H1 (cell line): ENCODE data around the gene PRKAR2B. TPM values are rescaled to one million over a fixed set of nuclear protein-coding genes. Genes with fewer than 3 reads are reported as not detected.

Source experiments
- CTCF ChIA-PET: fragments of 300-600 bp; sonication (Branson Sonifier 250); formaldehyde crosslinking; loops from one replicate; lab custom pipeline; 2021; ENCODE audit not compliant: partially characterized antibody; lab: Charles Lee
- POLR2A ChIA-PET: fragments of 300-600 bp; sonication (Branson Sonifier 250); formaldehyde crosslinking; loops from one replicate; lab custom pipeline; 2021; ENCODE audit warnings: inconsistent platforms; ENCODE audit not compliant: partially characterized antibody; lab: Charles Lee
- DNase-seq, 2 experiments: peaks; one replicate each; pipeline versions ENCODE4 v3.0.0 to v3.0.0-alpha.2; 2010 to 2022; ENCODE audit warnings: low spot score in 2 of 2, low read depth in 1 of 2, mixed read lengths in 1 of 2
- FAIRE-seq: peaks from 2 replicates; lab custom pipeline; 2011; peaks lifted over from hg19 to GRCh38; lab: Jason Lieb, UNC
- H2AFZ ChIP-seq: 2 replicates; pipeline ENCODE4 v1.8.1; 2012; ENCODE audit warnings: low read length, inconsistent platforms
- H2AK5ac ChIP-seq: 2 replicates; pipeline ENCODE4 v1.6.1; 2013; ENCODE audit warnings: low read depth, low read length
- H2BK120ac ChIP-seq: replicated peaks from 2 replicates; pipeline ENCODE3; 2013; ENCODE audit warnings: low read depth, low read length, inconsistent platforms
- H2BK12ac ChIP-seq: 2 replicates; pipeline ENCODE4 v1.6.1; 2013; ENCODE audit warnings: low read depth, low read length
- H2BK15ac ChIP-seq: 2 replicates; pipeline ENCODE4 v1.6.1; 2013; ENCODE audit warnings: low read length
- H2BK20ac ChIP-seq: 2 replicates; pipeline ENCODE4 v1.6.1; 2013; ENCODE audit warnings: low read length
- H2BK5ac ChIP-seq: 2 replicates; pipeline ENCODE4 v1.6.1; 2013; ENCODE audit warnings: low read depth, low read length
- H3K14ac ChIP-seq: 2 replicates; pipeline ENCODE4 v1.6.1; 2013; ENCODE audit warnings: inconsistent platforms; ENCODE audit not compliant: insufficient read length
- H3K18ac ChIP-seq: 2 replicates; pipeline ENCODE4 v1.6.1; 2013; ENCODE audit warnings: low read length; ENCODE audit errors: extremely low read depth
- H3K23ac ChIP-seq: 2 replicates; pipeline ENCODE4 v1.6.1; 2013; ENCODE audit warnings: inconsistent platforms; ENCODE audit not compliant: insufficient read length
- H3K23me2 ChIP-seq: 2 replicates; pipeline ENCODE4 v1.6.1; 2013; ENCODE audit warnings: low read depth, low read length
- H3K27ac ChIP-seq: 2 replicates; pipeline ENCODE4 v1.6.1; 2011; ENCODE audit warnings: low read depth, low read length, inconsistent platforms
- H3K27me3 ChIP-seq, 4 experiments: replicated peaks in 1 of 4; 1 replicate in 1 of 4; 2 replicates in 3 of 4; pipeline versions ENCODE4 v1.6.1 to v1.8.1; 2011 to 2013; ENCODE audit warnings: low read length in 3 of 4, mild to moderate bottlenecking in 3 of 4, inconsistent platforms in 2 of 4, mixed read lengths in 2 of 4, moderate library complexity in 1 of 4; ENCODE audit not compliant: control insufficient read depth in 3 of 4, insufficient read depth in 3 of 4; ENCODE audit errors: extremely low read depth in 1 of 4
- H3K36me3 ChIP-seq, 4 experiments: 2 replicates each; pipeline versions ENCODE4 v1.6.1 to v1.8.1; 2011 to 2013; ENCODE audit warnings: mild to moderate bottlenecking in 4 of 4, low read length in 3 of 4, moderate library complexity in 2 of 4, control low read depth in 1 of 4, inconsistent platforms in 1 of 4; ENCODE audit not compliant: insufficient read depth in 4 of 4, control insufficient read depth in 2 of 4
- H3K4ac ChIP-seq: replicated peaks from 2 replicates; pipeline ENCODE3; 2013; ENCODE audit warnings: low read length, low read depth, mixed read lengths, inconsistent platforms; ENCODE audit not compliant: insufficient read length
- H3K4me1 ChIP-seq, 4 experiments: replicated peaks in 1 of 4; 1 replicate in 1 of 4; 2 replicates in 3 of 4; pipeline versions ENCODE4 v1.6.1 to v1.8.1; 2011 to 2013; ENCODE audit warnings: low read length in 3 of 4, inconsistent platforms in 2 of 4, mixed read lengths in 1 of 4; ENCODE audit not compliant: insufficient read depth in 4 of 4, control insufficient read depth in 3 of 4
- H3K4me2 ChIP-seq, 2 experiments: 2 replicates each; pipeline versions ENCODE4 v1.6.1 to v1.8.1; 2011 to 2013; ENCODE audit warnings: low read depth in 2 of 2, low read length in 2 of 2, control low read depth in 1 of 2, inconsistent platforms in 1 of 2, mild to moderate bottlenecking in 1 of 2; ENCODE audit not compliant: insufficient read depth in 1 of 2
- H3K4me3 ChIP-seq, 4 experiments: fragments of 200-600, 300-600 bp in 1 of 4; sonication (generic), shearing (Covaris generic), sonication (Bioruptor Twin) in 1 of 4; 2 replicates each; pipeline versions ENCODE4 v1.5.1 to v1.8.1; 2011 to 2016; ENCODE audit warnings: low read length in 4 of 4, low read depth in 3 of 4, control low read depth in 2 of 4, inconsistent platforms in 2 of 4, mild to moderate bottlenecking in 2 of 4, mixed read lengths in 1 of 4, moderate library complexity in 1 of 4; ENCODE audit not compliant: insufficient read depth in 2 of 4; ENCODE audit errors: extremely low read depth in 1 of 4
- H3K56ac ChIP-seq: replicated peaks from 2 replicates; pipeline ENCODE3; 2013; ENCODE audit warnings: low read depth, mild to moderate bottlenecking, mixed read lengths, low read length, inconsistent platforms; ENCODE audit not compliant: insufficient read length
- H3K79me1 ChIP-seq: 2 replicates; pipeline ENCODE4 v1.6.1; 2013; ENCODE audit warnings: low read depth, low read length, control low read depth
- H3K79me2 ChIP-seq, 2 experiments: 2 replicates each; pipeline versions ENCODE4 v1.6.1 to v1.8.1; 2012 to 2013; ENCODE audit warnings: low read length in 2 of 2, mild to moderate bottlenecking in 2 of 2, inconsistent platforms in 1 of 2; ENCODE audit not compliant: insufficient read depth in 2 of 2, control insufficient read depth in 1 of 2
- H3K9ac ChIP-seq, 4 experiments: replicated peaks in 1 of 4; 1 replicate in 1 of 4; 2 replicates in 3 of 4; pipeline versions ENCODE4 v1.6.1 to v1.8.1; 2011 to 2013; ENCODE audit warnings: low read depth in 3 of 4, low read length in 3 of 4, control low read depth in 2 of 4, mild to moderate bottlenecking in 2 of 4, moderate library complexity in 2 of 4, inconsistent platforms in 1 of 4; ENCODE audit errors: extremely low read depth in 1 of 4
- H3K9me3 ChIP-seq, 2 experiments: 2 replicates each; pipeline versions ENCODE4 v1.6.1 to v1.8.1; 2012 to 2013; ENCODE audit warnings: mild to moderate bottlenecking in 2 of 2, moderate library complexity in 2 of 2, control low read depth in 1 of 2, inconsistent platforms in 1 of 2, low read depth in 1 of 2, low read length in 1 of 2, mixed read lengths in 1 of 2; ENCODE audit not compliant: insufficient read depth in 2 of 2
- H4K20me1 ChIP-seq, 2 experiments: replicated peaks in 1 of 2; 2 replicates each; pipeline versions ENCODE3 to v1.8.1; 2011 to 2013; ENCODE audit warnings: inconsistent platforms in 2 of 2, low read length in 2 of 2, mild to moderate bottlenecking in 1 of 2; ENCODE audit not compliant: insufficient read depth in 2 of 2, control insufficient read depth in 1 of 2
- H4K5ac ChIP-seq: 2 replicates; pipeline ENCODE4 v1.6.1; 2013; ENCODE audit warnings: low read length, low read depth, mixed read lengths, inconsistent platforms; ENCODE audit not compliant: insufficient read length
- H4K8ac ChIP-seq: 2 replicates; pipeline ENCODE4 v1.8.0; 2013; ENCODE audit warnings: mild to moderate bottlenecking, moderate library complexity, low read length, inconsistent platforms; ENCODE audit not compliant: insufficient read depth; ENCODE audit errors: extremely low read depth
- H4K91ac ChIP-seq: replicated peaks from 2 replicates; pipeline ENCODE3; 2013; ENCODE audit warnings: low read length, mixed read lengths, inconsistent platforms; ENCODE audit not compliant: insufficient read length
- BRCA1 ChIP-seq: IDR thresholded peaks from 2 replicates; pipeline ENCODE4 v1.6.1; 2012; ENCODE audit warnings: low read depth, low read length, improper control_type of control experiment
- CEBPB ChIP-seq: IDR thresholded peaks from 2 replicates; pipeline ENCODE4 v1.6.1; 2012; ENCODE audit warnings: low read depth, low read length
- CHD1 ChIP-seq: IDR thresholded peaks from 2 replicates; pipeline ENCODE4 v1.6.1; 2012; ENCODE audit warnings: low read depth, low read length, improper control_type of control experiment
- EGR1 ChIP-seq: IDR thresholded peaks from 2 replicates; pipeline ENCODE4 v1.6.1; 2011; ENCODE audit warnings: low read depth, low read length, borderline replicate concordance
- EP300 ChIP-seq, 2 experiments: IDR thresholded peaks; 1 replicate in 1 of 2; 2 replicates in 1 of 2; pipeline ENCODE4 v1.6.1; 2011 to 2012; ENCODE audit warnings: low read depth in 2 of 2, low read length in 2 of 2, mild to moderate bottlenecking in 2 of 2, borderline replicate concordance in 1 of 2, inconsistent platforms in 1 of 2, moderate library complexity in 1 of 2
- EZH2 ChIP-seq: fragments of 200-600 bp; sonication (generic); IDR thresholded peaks from 2 replicates; pipeline ENCODE4 v1.7.1; 2012; ENCODE audit warnings: low read depth, mild to moderate bottlenecking, moderate library complexity, low read length, inconsistent platforms; ENCODE audit not compliant: severe bottlenecking
- HDAC2 ChIP-seq, 2 experiments: fragments of 300-600 bp in 1 of 2; sonication (generic) in 1 of 2; IDR thresholded peaks; 2 replicates each; pipeline ENCODE4 v1.6.1; 2011 to 2012; ENCODE audit warnings: low read depth in 2 of 2, low read length in 2 of 2, mild to moderate bottlenecking in 2 of 2, moderate library complexity in 2 of 2, borderline replicate concordance in 1 of 2, inconsistent platforms in 1 of 2
- POU5F1 ChIP-seq: IDR thresholded peaks from 2 replicates; pipeline ENCODE4 v1.6.1; 2011; ENCODE audit warnings: low read depth, mild to moderate bottlenecking, low read length, moderate library complexity
- WGBS, 2 experiments: shearing (Covaris generic) in 1 of 2; methylation state at CpG; one replicate each; pipeline versions ENCODE4 v1.1.6 to v1.1.7; 2013 to 2015; ENCODE audit warnings: low lambda C conversion rate in 2 of 2, mixed read lengths in 2 of 2, inconsistent platforms in 1 of 2, low coverage in 1 of 2, missing lambda C conversion rate in 1 of 2; ENCODE audit not compliant: insufficient replicate concordance in 2 of 2, insufficient coverage in 1 of 2, insufficient read length in 1 of 2; ENCODE audit errors: extremely low coverage in 1 of 2, missing lambda C conversion rate in 1 of 2; 5-methylcytosine and 5-hydroxymethylcytosine counted together
- polyA plus RNA-seq, 7 experiments: library from polyadenylated mRNA; depleted of rRNA in 3 of 7; stranded (reverse) in 5 of 7; unstranded in 2 of 7; fragments of >200 nt in 5 of 7; fragments of 200-250 nt in 2 of 7; gene quantifications; 1 replicate in 5 of 7; 2 replicates in 1 of 7; 4 replicates in 1 of 7; pipeline versions ENCODE4 v1.2.1 to v1.2.3, GENCODE V29; 2011 to 2013; ENCODE audit warnings: missing spikeins in 2 of 7, mixed read lengths in 2 of 7
- total RNA-seq: library from RNA; stranded (reverse); fragmentation: NEBNext Ultra II Directional; extraction: Animal tissue kit (Norgen Biotek cat#: 25700); gene quantifications from 2 replicates; pipeline ENCODE4 v1.2.1, GENCODE V29; 2021
- TF ChIP-seq, protein P1 (sequence below), 3 experiments: IDR thresholded peaks; 1 replicate in 2 of 3; 2 replicates in 1 of 3; pipeline versions ENCODE4 v1.5.1 to v1.6.1; 2011; ENCODE audit warnings: low read length in 3 of 3, mild to moderate bottlenecking in 3 of 3, inconsistent platforms in 2 of 3, low read depth in 1 of 3, moderate library complexity in 1 of 3; ENCODE audit not compliant: insufficient read depth in 1 of 3; ENCODE audit errors: control extremely low read depth in 1 of 3

Gene PRKAR2B
- total and polyA plus RNA-seq, 2 of the 8 experiments (the other 6 are each of a cell fraction or from before 2014, with no cell fraction given): 10.4 to 37.0 TPM

DNA sequence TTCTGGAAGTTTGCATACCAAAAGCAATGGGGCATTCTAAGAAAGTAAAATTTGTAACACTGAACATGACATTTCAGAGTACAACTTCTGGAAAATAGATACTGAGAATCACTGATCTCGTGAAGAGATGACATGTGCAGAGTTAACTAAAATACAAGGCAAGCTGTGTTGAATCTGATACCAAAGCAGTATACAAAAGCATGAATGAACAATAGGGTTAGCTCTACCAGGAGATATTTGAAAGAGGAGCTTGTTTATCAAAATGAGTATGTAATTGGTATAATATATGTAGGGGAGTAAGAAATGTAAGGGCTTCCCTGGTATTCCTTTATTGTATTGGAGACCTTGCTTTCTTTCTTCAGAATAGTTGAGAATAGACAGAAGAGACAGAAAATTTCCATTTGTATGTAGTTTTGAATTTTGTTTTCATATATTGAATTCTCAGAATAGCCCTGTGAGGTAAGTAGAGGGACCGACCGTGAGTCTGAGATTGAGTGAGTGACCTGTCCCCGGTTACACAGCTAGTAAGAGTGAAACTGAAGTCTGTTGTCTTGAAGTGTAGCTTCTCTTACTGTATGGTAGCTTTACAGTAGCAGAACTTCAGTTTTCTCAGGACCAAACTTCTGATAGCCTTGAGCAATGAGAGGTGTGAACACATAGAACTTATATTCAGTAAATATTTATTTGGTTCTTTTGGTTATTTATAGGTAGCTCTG is 129.3 kb downstream of the PRKAR2B start:
- Histone ChIP-seq H3K4ac (no peak overlapping the region), H2BK120ac (no peak overlapping the region), H3K18ac (no peak overlapping the region), H3K4me3 (peak overlapping the region in 1 of 4 experiments; percentile 2; a peak in 1 of 8 replicates), H3K36me3 (no peaks in the 10 kb centered on the region; a peak in 1 of 8 replicates), H3K9ac (no peak overlapping the region), H2BK15ac (no peak overlapping the region), H3K4me2 (peak overlapping the region in 1 of 2 experiments; percentile 31; a peak in 1 of 4 replicates), H3K23ac (no peak overlapping the region), H3K27ac (no peak overlapping the region; the same call in 1 of the 2 replicates), H2BK20ac (no peak overlapping the region), H3K14ac (no peak overlapping the region), H2AFZ (no peak overlapping the region), H3K79me2 (peaks cover 6 to 83% of the 10 kb centered on the region in 2 experiments), H2BK12ac (no peak overlapping the region), H3K56ac (no peak overlapping the region), H2AK5ac (no peak overlapping the region), H3K23me2 (no peaks in the 10 kb centered on the region), H4K20me1 (no peaks in the 10 kb centered on the region), H3K4me1 (peaks cover 0 to 8% (median 5%) of the 10 kb centered on the region in 4 experiments; a peak in 3 of 7 replicates), H3K27me3 (no peaks in the 10 kb centered on the region), H3K79me1 (no peaks in the 10 kb centered on the region), H4K8ac (no peak overlapping the region), H3K9me3 (no peaks in the 10 kb centered on the region), H2BK5ac (no peak overlapping the region), H4K91ac (no peak overlapping the region), H4K5ac (peak overlapping the region; percentile 77)
- no peak for FAIRE-seq
- CTCF ChIA-PET: interaction anchor here (0.9 to 1.4 kb wide), 5 partner anchors 26 to 234 kb away, joined by 3 to 4 read pairs (median 3); no protein-coding TSS in a partner anchor
- WGBS, 2 experiments: 64% methylated on average over 4 of the region's 4 CpGs; no CpG with 5 or more reads in 1 of the 2 experiments
- POLR2A ChIA-PET: interaction anchor here (0.7 kb wide), 1 partner anchor 9 kb away, joined by 3 read pairs; no protein-coding TSS in a partner anchor
- no peak for DNase-seq
- TF ChIP-seq EGR1 (no peak), EZH2 (no peak), POU5F1 (no peak), BRCA1 (no peak), CEBPB (no peak), EP300 (IDR thresholded peaks at IDR 0.05; ENCODE audit: borderline replicate concordance in 1 of 2, low read depth in 2 of 2, low read length in 2 of 2) (no peak), CHD1 (no peak), HDAC2 (IDR thresholded peaks at IDR 0.05; ENCODE audit: borderline replicate concordance in 1 of 2, low read depth in 2 of 2, low read length in 2 of 2) (no peak)
- TF ChIP-seq, protein P1, sequence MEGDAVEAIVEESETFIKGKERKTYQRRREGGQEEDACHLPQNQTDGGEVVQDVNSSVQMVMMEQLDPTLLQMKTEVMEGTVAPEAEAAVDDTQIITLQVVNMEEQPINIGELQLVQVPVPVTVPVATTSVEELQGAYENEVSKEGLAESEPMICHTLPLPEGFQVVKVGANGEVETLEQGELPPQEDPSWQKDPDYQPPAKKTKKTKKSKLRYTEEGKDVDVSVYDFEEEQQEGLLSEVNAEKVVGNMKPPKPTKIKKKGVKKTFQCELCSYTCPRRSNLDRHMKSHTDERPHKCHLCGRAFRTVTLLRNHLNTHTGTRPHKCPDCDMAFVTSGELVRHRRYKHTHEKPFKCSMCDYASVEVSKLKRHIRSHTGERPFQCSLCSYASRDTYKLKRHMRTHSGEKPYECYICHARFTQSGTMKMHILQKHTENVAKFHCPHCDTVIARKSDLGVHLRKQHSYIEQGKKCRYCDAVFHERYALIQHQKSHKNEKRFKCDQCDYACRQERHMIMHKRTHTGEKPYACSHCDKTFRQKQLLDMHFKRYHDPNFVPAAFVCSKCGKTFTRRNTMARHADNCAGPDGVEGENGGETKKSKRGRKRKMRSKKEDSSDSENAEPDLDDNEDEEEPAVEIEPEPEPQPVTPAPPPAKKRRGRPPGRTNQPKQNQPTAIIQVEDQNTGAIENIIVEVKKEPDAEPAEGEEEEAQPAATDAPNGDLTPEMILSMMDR (IDR thresholded peaks at IDR 0.05; ENCODE audit: control extremely low read depth in 1 of 3, insufficient read depth in 1 of 3, low read depth in 1 of 3, low read length in 3 of 3): no peak
